HG03439 (cell line): ENCODE measurements around the gene RNF150.
A peak's percentile ranks its signal among the peaks of the same experiment; 100 is the strongest.
"Not testable (repeated sequence)": the region's sequence is repeated elsewhere in the genome, so short reads cannot be mapped to it uniquely, and the experiment has no call there.

Experiments
- ATAC-seq: cut with Tn5 transposase; IDR thresholded peaks from one replicate; pipeline ENCODE4 v1.9.1; 2021; ENCODE audit warnings: mild to moderate bottlenecking, moderate library complexity; ENCODE audit not compliant: unreplicated experiment

The RNF150 gene

GRCh38 chr4:141133146-141133998 lies at the start of gene RNF150:
Gene RNF150, minus strand, starts transcription at chr4:141133469.
- ATAC-seq: peak; percentile 65

GRCh38 chr4:141180991-141181761 lies 47.9 kb upstream of the RNF150 start:
- no peak for ATAC-seq

- ATAC-seq: no peak
Observed at GRCh38 chr4:141179474-141180373, 46.5 kb upstream of the RNF150 start.

GRCh38 chr4:141177171-141177570 lies 43.9 kb upstream of the RNF150 start:
- ATAC-seq: no peak

- ATAC-seq: no peak
Observed at GRCh38 chr4:141174457-141174856, 41.2 kb upstream of the RNF150 start.

- ATAC-seq: no peak
Observed at GRCh38 chr4:141170671-141171070, 37.4 kb upstream of the RNF150 start.

GRCh38 chr4:141169391-141169790 lies 36.1 kb upstream of the RNF150 start:
- no peak for ATAC-seq

GRCh38 chr4:141165001-141165400 lies 31.7 kb upstream of the RNF150 start:
- not testable (repeated sequence) for ATAC-seq

GRCh38 chr4:141159027-141159426 lies 25.8 kb upstream of the RNF150 start:
- ATAC-seq: no peak

GRCh38 chr4:141158219-141158618 lies 24.9 kb upstream of the RNF150 start:
- ATAC-seq: no peak

- ATAC-seq: no peak
Observed at GRCh38 chr4:141155586-141155985, 22.3 kb upstream of the RNF150 start.

- no peak for ATAC-seq
Observed at GRCh38 chr4:141154725-141155124, 21.5 kb upstream of the RNF150 start.

- no peak for ATAC-seq
Observed at GRCh38 chr4:141153751-141154510, 20.7 kb upstream of the RNF150 start.

GRCh38 chr4:141144207-141144606 lies 10.9 kb upstream of the RNF150 start:
- ATAC-seq: no peak

- peak; percentile 71 for ATAC-seq
Observed at GRCh38 chr4:141142423-141142822, 9.2 kb upstream of the RNF150 start.

GRCh38 chr4:141140391-141141200 lies 7.3 kb upstream of the RNF150 start:
- no peak for ATAC-seq

- ATAC-seq: no peak
Observed at GRCh38 chr4:141133999-141134995, 1.0 kb upstream of the RNF150 start.

- ATAC-seq: peak; percentile 9
Observed at GRCh38 chr4:141132709-141133145, 542 bp downstream of the RNF150 start.
